Activated naive CD4-positive, alpha-beta T cell treated with Interleukin-2 at 50 U/mL for 16 hours (primary cell): ENCODE results near the gene MPG.
"Not testable (repeated sequence)": the region's sequence is repeated elsewhere in the genome, so short reads cannot be mapped to it uniquely, and the experiment has no call there.

ENCODE experiments used
- DNase-seq: peaks from one replicate; pipeline ENCODE4 v3.0.0-alpha.2; 2020

Gene MPG

GRCh38 chr16:77807-78443 is at the start of gene MPG:
Gene MPG, plus strand, starts transcription at chr16:78225. Its CDS starts 85 bp downstream, at chr16:78310.
- peak; percentile 86 for DNase-seq

- not testable (repeated sequence) for DNase-seq
Observed at GRCh38 chr16:30627-31026, 47.4 kb upstream of the MPG start.

- DNase-seq: not testable (repeated sequence)
Observed at GRCh38 chr16:33154-33876, 44.7 kb upstream of the MPG start.

GRCh38 chr16:33877-34647 is 44.0 kb upstream of the MPG start:
- no peak for DNase-seq

GRCh38 chr16:34648-34987 is 43.4 kb upstream of the MPG start:
- no peak for DNase-seq

GRCh38 chr16:35011-35677 is 42.9 kb upstream of the MPG start:
- no peak for DNase-seq

- no peak for DNase-seq
Observed at GRCh38 chr16:35678-36305, 42.2 kb upstream of the MPG start.

- no peak for DNase-seq
Observed at GRCh38 chr16:36336-36984, 41.6 kb upstream of the MPG start.

GRCh38 chr16:37511-37910 is 40.5 kb upstream of the MPG start:
- DNase-seq: no peak

GRCh38 chr16:38206-38605 is 39.8 kb upstream of the MPG start:
- not testable (repeated sequence) for DNase-seq

- peak; percentile 50 for DNase-seq
Observed at GRCh38 chr16:38941-39892, 38.8 kb upstream of the MPG start.

- DNase-seq: no peak
Observed at GRCh38 chr16:41439-42068, 36.5 kb upstream of the MPG start.

- DNase-seq: no peak
Observed at GRCh38 chr16:42069-42457, 36.0 kb upstream of the MPG start.

- no peak for DNase-seq
Observed at GRCh38 chr16:42691-43090, 35.3 kb upstream of the MPG start.

- DNase-seq: no peak
Observed at GRCh38 chr16:43294-43693, 34.7 kb upstream of the MPG start.

- no peak for DNase-seq
Observed at GRCh38 chr16:44655-45054, 33.4 kb upstream of the MPG start.

GRCh38 chr16:45454-45853 is 32.6 kb upstream of the MPG start:
- no peak for DNase-seq

- DNase-seq: not testable (repeated sequence)
Observed at GRCh38 chr16:46510-46909, 31.5 kb upstream of the MPG start.

GRCh38 chr16:47234-47633 is 30.8 kb upstream of the MPG start:
- DNase-seq: no peak

GRCh38 chr16:50769-51591 is 27.0 kb upstream of the MPG start:
- DNase-seq: no peak
